COLO829 (cell line): ENCODE measurements around the gene BEND3.
"Not testable (repeated sequence)": the region's sequence is repeated elsewhere in the genome, so short reads cannot be mapped to it uniquely, and the experiment has no call there.

Experiments
- DNase-seq: peaks from one replicate; pipeline ENCODE4 v3.0.0; 2012; ENCODE audit warnings: low spot score

Gene BEND3

GRCh38 chr6:107033126-107033525, 82.2 kb downstream of the BEND3 start:
- DNase-seq, result no peak

GRCh38 chr6:107032051-107032450, 83.3 kb downstream of the BEND3 start:
- DNase-seq, result no peak

GRCh38 chr6:107030151-107030550, 85.2 kb downstream of the BEND3 start:
- DNase-seq, result no peak

DNA sequence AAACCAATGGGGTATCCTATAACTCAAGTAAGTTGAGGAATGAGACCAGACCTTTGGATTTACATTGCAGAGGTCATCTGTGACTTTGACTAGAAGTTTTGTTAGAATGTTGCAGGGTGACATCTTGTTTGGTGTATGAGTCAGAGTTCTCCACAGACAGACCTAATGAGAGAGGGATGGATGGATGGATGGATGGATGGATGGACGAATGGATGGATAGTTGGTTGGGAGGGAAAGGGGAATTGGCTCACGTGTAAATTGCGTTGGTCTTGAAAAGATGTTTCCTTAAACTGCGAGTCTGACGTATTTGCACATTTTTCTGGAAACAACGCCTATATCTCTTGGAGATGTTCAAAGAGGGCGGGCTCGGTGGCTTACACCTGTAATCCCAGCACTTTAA, 88.3 kb downstream of the BEND3 start:
- no peak for DNase-seq

GRCh38 chr6:107021446-107022185, 93.7 kb downstream of the BEND3 start:
- no peak for DNase-seq

DNA sequence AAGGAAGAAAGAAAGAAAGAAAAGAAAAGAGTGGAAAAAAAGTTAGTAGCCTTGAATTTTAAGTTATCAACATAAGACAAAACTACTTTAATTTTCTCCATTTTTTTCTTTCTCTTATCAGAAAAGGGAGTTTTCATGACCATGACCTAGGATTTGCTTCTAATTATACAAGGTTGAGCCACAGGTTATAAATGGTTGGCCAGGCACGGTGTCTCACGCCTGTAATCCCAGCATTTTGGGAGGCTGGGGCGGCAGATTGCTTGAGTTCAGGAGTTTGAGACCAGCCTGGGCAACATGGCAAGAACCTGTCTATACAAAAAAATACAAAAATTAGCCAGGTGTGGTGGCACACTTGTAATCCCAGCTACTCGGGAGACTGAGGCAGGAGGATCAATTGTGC, 95.1 kb downstream of the BEND3 start:
- DNase-seq, result no peak

GRCh38 chr6:107019628-107020027, 95.7 kb downstream of the BEND3 start:
- DNase-seq, result not testable (repeated sequence)

DNA sequence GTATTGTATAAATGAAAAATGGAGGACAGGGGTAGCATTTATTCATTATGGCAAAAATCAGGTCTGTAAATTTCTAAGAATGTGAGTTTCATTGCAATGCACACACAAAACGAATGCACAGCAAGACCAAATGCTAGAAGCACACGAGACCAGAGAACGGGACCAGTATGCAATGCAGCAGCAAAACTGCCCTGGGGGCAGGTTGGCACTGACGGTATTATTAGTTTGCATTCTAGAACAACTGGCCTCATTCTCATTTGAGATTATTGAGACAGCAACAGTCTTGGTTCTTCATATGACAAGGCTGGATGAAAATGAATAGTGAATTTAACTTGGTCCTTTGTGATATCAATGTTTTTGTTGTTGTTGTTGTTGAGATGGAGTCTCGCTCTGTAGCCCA, 96.3 kb downstream of the BEND3 start:
- DNase-seq, result no peak
